ENCODE measurements around the gene ARHGEF17.
A peak's percentile ranks its signal among the peaks of the same experiment; 100 is the strongest.

DNA sequence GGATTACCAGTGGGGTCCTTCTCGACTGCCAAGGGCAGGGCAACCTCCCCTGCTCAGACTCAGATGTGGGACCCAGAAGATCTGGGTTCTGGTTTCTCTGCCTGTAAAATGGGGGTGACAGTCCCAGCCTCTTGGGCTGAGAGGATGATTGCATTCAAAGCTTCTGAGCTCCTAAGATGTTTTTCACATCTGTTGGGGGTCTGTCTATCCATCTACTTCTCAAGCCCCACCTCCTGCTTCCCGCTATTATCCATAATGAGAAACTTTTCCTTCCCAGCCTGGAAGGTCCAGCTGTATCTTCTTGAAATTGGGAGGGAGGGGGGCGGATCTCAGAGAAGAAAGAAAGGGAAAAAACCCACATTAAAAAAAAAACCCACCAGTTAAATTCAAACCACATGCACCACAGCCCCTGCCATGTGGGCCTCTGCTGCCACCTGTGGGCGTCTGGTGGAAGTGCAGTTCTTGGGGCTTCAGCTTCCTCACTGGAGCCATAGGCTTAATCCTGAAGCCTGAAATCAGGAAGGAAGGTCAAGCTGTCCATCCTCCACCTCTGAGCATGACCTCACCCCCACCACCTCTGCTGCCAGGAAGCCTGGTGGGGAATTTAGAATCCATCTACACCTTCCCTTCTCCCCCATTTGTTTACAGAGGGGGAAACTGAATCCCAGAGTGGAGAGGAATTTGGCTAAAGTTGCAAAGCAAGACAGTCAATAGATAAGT, 27.3 kb downstream of the ARHGEF17 start:
- TF ChIP-seq, protein P1, sequence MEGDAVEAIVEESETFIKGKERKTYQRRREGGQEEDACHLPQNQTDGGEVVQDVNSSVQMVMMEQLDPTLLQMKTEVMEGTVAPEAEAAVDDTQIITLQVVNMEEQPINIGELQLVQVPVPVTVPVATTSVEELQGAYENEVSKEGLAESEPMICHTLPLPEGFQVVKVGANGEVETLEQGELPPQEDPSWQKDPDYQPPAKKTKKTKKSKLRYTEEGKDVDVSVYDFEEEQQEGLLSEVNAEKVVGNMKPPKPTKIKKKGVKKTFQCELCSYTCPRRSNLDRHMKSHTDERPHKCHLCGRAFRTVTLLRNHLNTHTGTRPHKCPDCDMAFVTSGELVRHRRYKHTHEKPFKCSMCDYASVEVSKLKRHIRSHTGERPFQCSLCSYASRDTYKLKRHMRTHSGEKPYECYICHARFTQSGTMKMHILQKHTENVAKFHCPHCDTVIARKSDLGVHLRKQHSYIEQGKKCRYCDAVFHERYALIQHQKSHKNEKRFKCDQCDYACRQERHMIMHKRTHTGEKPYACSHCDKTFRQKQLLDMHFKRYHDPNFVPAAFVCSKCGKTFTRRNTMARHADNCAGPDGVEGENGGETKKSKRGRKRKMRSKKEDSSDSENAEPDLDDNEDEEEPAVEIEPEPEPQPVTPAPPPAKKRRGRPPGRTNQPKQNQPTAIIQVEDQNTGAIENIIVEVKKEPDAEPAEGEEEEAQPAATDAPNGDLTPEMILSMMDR (IDR thresholded peaks at IDR 0.05), result peak; percentile 97
- TF ChIP-seq EZH2phosphoT487 (IDR thresholded peaks at IDR 0.05) (no peak), EZH2 (IDR thresholded peaks at IDR 0.05) (no peak)

Data from neural progenitor cell (in vitro differentiated cells).